ENCODE measurements around the gene SND1.

SND1 gene

DNA sequence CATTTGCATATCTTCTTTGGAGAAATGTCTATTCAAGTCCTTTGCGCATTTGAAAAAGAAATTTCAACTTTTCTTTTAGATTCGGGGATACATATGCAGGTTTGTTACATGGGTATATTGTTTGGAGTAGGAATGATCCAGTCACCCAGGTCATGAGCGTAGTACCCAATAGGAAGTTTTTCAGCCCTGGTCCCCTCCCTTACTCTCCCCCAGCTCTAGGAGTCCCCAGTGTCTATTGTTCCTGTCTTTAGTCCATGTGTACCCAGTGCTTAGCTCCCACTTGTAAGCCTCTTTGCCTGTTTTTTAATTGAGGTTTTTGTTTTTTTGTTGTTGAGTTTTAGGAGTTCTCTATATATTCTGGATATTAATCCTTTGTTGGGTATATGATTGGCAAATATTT is 63.3 kb downstream of the SND1 start:
- no peak for DNase-seq (ENCODE audit: insufficient read length)
- FAIRE-seq = no peak
- TF ChIP-seq POLR2A (IDR thresholded peaks at IDR 0.05; ENCODE audit: low read depth, low read length) = no peak
- TF ChIP-seq POLR2AphosphoS5 (IDR thresholded peaks at IDR 0.05; ENCODE audit: low read depth, low read length) = no peak
- TF ChIP-seq TAF1 (IDR thresholded peaks at IDR 0.05; ENCODE audit: borderline replicate concordance, low read depth, low read length) = no peak

DNA sequence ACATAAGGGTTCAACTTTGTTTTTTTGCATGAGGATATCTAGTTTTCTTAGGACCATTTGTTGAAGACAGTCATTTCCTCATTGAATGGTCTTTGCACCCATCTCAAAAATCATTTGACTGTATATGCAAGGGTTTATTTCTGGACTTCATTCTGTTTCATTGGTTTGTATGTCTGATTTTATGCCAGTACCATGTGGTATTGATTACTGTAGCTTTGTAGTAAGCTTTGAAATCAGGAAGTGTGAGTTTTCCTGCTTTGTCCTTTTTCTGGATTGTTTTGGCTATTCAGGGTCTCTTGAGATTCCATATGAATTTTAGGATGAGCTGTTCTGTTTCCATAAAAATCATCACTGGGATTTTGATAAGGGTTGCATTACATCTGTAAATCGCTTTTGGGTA is 63.9 kb downstream of the SND1 start:
- DNase-seq (ENCODE audit: insufficient read length) (no peak), FAIRE-seq (no peak)
- no peak for TF ChIP-seq POLR2A (IDR thresholded peaks at IDR 0.05; ENCODE audit: low read depth, low read length)
- TF ChIP-seq TAF1 (IDR thresholded peaks at IDR 0.05; ENCODE audit: borderline replicate concordance, low read depth, low read length) = no peak
- no peak for TF ChIP-seq POLR2AphosphoS5 (IDR thresholded peaks at IDR 0.05; ENCODE audit: low read depth, low read length)

DNA sequence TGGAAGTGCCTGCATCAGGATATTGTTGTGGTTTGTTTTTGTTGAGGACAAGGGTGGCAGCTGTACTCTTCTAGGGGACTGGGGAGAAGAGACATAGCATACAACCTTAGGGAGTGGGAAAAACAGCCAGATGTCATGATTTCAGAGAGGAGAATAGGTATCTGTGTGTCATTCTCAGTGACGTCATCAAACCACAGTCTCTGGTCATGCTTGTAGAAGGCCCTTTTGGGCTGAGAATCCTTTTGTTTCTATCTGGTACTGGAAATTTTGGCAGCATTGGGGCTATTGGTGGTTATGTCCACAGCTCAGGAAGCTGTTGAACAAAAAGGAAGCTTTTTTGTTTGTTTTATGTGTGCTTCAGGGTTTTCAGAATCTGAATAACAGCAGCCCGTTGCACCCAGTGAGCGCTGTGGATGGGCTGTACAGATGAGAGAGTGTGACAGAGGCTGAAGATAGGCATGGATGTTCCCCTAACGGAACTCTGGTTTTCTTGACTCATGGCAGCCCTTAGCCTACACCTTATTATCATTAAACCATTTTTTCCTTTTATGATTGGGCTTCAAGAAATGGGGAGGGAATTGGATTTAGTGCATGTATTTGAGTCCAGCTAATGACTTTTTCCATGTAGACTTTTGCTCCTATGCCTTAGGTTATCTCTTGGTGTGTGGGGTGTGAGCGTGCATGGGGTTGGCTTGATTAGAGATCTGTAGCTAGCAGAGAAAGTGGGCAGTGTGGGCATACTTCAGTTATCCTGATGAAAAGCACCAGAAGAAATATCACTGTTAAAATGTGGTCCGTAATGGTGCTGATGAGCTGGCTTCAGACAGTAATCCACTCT is 65.7 kb downstream of the SND1 start:
- DNase-seq (ENCODE audit: insufficient read length) (no peak), FAIRE-seq (no peak)
- TF ChIP-seq POLR2A (IDR thresholded peaks at IDR 0.05; ENCODE audit: low read depth, low read length) (no peak), POLR2AphosphoS5 (IDR thresholded peaks at IDR 0.05; ENCODE audit: low read depth, low read length) (no peak), TAF1 (IDR thresholded peaks at IDR 0.05; ENCODE audit: borderline replicate concordance, low read depth, low read length) (no peak)

DNA sequence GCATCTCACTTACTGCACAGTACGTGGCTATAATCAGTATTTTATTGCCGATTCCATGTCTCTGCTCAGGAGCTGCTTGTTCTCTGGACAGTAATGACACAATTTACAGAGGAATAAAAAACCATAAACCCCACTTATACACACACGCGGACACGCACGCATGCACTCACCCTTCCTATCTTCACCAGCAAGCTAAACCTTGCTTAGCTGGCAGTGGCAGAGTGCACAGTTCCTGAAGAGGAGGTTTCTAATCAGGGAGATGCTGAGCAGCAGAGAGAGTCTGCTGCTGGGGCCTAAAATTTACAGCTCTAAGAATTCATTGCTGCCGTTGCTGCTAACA is 66.3 kb downstream of the SND1 start:
- no peak for FAIRE-seq
- TF ChIP-seq POLR2AphosphoS5 (IDR thresholded peaks at IDR 0.05; ENCODE audit: low read depth, low read length) (no peak), TAF1 (IDR thresholded peaks at IDR 0.05; ENCODE audit: borderline replicate concordance, low read depth, low read length) (no peak), POLR2A (IDR thresholded peaks at IDR 0.05; ENCODE audit: low read depth, low read length) (no peak)
- DNase-seq (ENCODE audit: insufficient read length) = no peak

DNA sequence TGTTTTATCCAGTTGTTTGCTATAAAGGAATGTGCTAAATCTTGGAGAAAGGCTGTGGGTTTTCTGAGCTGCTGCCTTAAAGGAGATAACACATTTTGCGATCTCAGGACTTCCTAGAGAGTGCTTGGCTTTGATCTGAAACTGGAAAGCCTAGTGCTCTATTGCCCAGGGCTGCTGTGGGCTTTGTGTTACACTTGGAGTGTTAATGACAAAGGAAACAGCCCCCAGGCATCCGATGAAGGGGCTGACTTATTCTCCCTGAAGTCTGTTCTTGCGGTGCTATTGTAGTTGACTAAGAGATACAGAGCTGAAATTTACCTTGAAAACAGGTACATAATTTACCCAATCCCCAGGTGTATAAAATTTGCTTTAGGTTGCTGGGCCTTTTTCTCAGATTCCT is 74.5 kb downstream of the SND1 start:
- FAIRE-seq = no peak
- no peak for DNase-seq (ENCODE audit: insufficient read length)
- TF ChIP-seq POLR2A (IDR thresholded peaks at IDR 0.05; ENCODE audit: low read depth, low read length) = no peak
- TF ChIP-seq POLR2AphosphoS5 (IDR thresholded peaks at IDR 0.05; ENCODE audit: low read depth, low read length) = no peak
- TF ChIP-seq TAF1 (IDR thresholded peaks at IDR 0.05; ENCODE audit: borderline replicate concordance, low read depth, low read length) = no peak

DNA sequence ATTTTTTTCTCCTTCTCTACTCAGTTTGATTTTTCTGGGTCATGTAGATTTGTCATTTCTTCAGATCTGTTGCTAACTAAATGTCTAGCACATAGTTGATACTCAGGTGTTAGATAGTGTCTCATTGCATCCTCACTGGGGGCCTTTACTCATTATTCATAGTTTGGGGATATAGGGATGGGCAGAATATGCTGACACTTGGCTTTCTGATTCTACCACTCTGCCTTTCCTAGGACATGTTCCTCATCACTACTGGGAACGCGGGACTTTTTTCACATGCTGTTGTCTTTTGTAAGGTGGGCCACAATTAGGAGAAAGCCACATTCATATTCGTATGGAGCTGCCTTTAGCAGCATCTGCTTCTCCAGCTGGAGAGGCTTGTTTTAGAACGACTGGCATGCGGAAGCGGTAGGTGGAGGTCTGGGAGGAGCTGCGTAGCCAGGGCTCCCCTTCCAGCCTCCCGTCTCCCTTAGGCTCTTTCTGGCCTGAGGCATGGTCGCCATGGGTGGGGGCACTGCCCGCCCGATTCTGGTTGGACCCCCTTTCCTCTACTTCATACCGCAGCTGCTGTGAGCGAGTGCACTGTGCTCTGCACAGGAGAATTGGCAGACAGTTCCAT is 78.8 kb downstream of the SND1 start:
- FAIRE-seq (no peak), DNase-seq (ENCODE audit: insufficient read length) (no peak)
- no peak for TF ChIP-seq TAF1 (IDR thresholded peaks at IDR 0.05; ENCODE audit: borderline replicate concordance, low read depth, low read length)
- TF ChIP-seq POLR2A (IDR thresholded peaks at IDR 0.05; ENCODE audit: low read depth, low read length) = no peak
- no peak for TF ChIP-seq POLR2AphosphoS5 (IDR thresholded peaks at IDR 0.05; ENCODE audit: low read depth, low read length)

DNA sequence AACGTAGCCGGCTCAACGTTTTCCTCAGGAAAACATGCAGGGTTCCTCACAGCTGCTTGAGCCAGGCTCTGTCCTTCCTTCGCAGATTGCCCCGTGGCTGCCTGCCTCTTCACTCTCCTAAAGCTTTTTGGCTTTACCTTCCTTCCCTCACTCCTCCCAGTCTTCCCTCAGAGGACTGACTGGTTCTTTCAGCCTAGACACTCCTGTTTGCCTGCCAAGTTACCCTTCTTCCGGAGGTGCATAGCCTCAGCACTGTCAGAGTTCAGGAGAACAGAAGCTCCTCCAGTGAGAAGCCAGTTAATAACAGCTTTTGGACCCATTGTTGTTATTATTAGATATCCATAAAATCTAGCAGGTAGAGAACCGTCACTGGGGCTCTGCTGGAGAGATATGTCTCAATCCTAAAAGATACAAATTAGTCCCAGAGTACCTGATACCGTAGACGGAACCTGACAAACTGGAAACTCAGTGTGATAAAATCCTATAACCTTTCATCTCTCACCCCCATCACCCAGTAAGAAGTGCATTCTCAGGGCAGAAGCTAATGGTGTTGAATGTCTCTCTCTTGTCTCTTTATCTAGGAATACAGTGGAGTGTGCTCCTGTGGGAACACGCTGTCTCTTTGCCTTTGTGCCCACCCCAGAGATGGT is 79.6 kb downstream of the SND1 start:
- TF ChIP-seq POLR2A (IDR thresholded peaks at IDR 0.05; ENCODE audit: low read depth, low read length) (no peak), TAF1 (IDR thresholded peaks at IDR 0.05; ENCODE audit: borderline replicate concordance, low read depth, low read length) (no peak)
- no peak for DNase-seq (ENCODE audit: insufficient read length)
- no peak for FAIRE-seq

DNA sequence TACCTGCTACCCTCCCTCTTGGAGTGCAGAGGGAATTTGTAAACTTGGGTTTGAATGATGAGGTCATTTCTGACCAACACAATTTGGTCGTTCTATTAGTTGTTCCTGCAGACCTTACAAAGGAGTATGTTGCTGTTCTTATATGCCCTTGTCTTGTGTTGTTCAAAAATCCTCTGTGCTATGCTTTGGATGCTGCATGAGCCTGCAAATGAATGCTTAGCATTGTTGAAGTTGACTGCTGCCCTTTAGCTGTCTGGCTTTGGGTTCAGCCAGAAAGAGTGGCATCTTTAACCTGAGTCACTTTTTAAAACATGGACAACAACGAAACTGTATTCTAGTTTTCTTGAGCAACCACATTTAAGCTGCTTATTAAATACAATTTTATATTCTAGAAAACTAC is 80.3 kb downstream of the SND1 start:
- TF ChIP-seq TAF1 (IDR thresholded peaks at IDR 0.05; ENCODE audit: borderline replicate concordance, low read depth, low read length) = no peak
- TF ChIP-seq POLR2AphosphoS5 (IDR thresholded peaks at IDR 0.05; ENCODE audit: low read depth, low read length) = no peak
- TF ChIP-seq POLR2A (IDR thresholded peaks at IDR 0.05; ENCODE audit: low read depth, low read length) = no peak
- DNase-seq (ENCODE audit: insufficient read length) (no peak), FAIRE-seq (no peak)

DNA sequence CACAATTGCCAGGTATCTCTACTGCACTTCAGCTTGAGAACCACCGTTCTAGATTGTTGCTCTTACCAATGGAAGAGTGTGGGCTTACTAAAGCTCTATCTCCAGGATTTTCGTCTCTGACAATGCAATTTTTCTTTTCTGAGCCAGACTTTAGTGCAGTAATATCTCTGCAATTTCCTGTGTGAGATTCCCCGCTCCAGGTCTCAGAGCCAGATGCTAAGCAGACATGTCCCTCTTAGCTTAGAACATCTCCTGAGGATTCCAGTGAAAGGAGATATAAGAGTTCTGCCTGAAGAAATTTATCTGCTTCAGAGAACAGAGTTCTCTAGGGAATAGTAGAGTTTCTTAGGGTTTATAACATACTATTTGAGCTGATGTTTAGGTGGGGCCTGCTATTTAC is 82.0 kb downstream of the SND1 start:
- FAIRE-seq (no peak), DNase-seq (ENCODE audit: insufficient read length) (no peak)
- TF ChIP-seq POLR2A (IDR thresholded peaks at IDR 0.05; ENCODE audit: low read depth, low read length) (no peak), POLR2AphosphoS5 (IDR thresholded peaks at IDR 0.05; ENCODE audit: low read depth, low read length) (no peak), TAF1 (IDR thresholded peaks at IDR 0.05; ENCODE audit: borderline replicate concordance, low read depth, low read length) (no peak)

DNA sequence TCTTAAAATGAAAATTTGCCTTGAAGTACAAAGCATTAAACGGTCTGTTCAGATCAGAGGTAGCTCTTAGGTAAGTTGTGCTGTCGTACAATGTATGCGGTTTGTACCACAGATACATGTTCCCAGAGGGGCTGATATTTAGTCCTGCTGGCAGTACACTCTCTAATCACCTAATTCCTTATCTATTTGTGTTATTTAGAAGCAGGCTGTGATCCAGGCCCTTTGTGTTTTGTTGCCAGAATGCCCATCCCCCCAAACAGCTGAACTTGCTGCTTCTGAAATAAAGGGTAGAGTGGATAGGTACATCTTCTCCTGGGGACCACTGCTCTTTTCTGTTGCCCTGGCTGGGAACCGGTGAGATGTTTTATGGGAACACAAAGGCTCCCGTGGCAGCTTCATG is 84.5 kb downstream of the SND1 start:
- DNase-seq (ENCODE audit: insufficient read length) (no peak), FAIRE-seq (no peak)
- no peak for TF ChIP-seq POLR2A (IDR thresholded peaks at IDR 0.05; ENCODE audit: low read depth, low read length)
- TF ChIP-seq TAF1 (IDR thresholded peaks at IDR 0.05; ENCODE audit: borderline replicate concordance, low read depth, low read length) = no peak
- TF ChIP-seq POLR2AphosphoS5 (IDR thresholded peaks at IDR 0.05; ENCODE audit: low read depth, low read length) = no peak

DNA sequence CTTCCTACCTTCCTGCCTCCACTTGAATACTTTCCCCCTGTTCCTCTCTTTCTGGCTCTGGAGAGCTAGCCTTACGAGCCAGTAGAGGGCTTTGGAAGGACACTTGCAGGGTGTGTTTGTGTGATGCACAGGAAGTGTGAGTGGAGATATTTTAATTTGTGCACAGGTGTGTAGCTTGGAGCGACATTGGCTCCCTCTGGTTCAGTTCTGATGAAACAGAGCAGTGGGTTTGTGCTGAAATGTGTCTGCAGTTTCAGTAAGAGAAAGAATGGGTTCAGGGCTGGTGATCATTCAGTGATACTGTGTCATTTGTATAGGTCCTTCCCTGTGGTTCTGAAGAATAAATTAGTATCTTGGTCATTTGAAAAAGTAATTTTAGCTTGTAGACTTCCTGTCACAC is 86.9 kb downstream of the SND1 start:
- TF ChIP-seq TAF1 (IDR thresholded peaks at IDR 0.05; ENCODE audit: borderline replicate concordance, low read depth, low read length) = no peak
- TF ChIP-seq POLR2A (IDR thresholded peaks at IDR 0.05; ENCODE audit: low read depth, low read length) = no peak
- no peak for TF ChIP-seq POLR2AphosphoS5 (IDR thresholded peaks at IDR 0.05; ENCODE audit: low read depth, low read length)
- DNase-seq (ENCODE audit: insufficient read length) (no peak), FAIRE-seq (no peak)

Data from GM12892 (cell line).